ENCODE data around the gene SPNS3.

SPNS3 gene

GRCh38 chr17:4427505-4427904 is 6.2 kb upstream of the SPNS3 start:
- DNase-seq: no peak

GRCh38 chr17:4436381-4436780 is 2.6 kb downstream of the SPNS3 start:
- DNase-seq: no peak

- no peak for DNase-seq
Observed at GRCh38 chr17:4436846-4437245, 3.1 kb downstream of the SPNS3 start.

- no peak for DNase-seq
Observed at GRCh38 chr17:4438162-4438944, 4.6 kb downstream of the SPNS3 start.

- no peak for DNase-seq
Observed at GRCh38 chr17:4440021-4440420, 6.3 kb downstream of the SPNS3 start.

- peak; percentile 59 for DNase-seq
Observed at GRCh38 chr17:4440690-4441686, 7.2 kb downstream of the SPNS3 start.

- DNase-seq: no peak
Observed at GRCh38 chr17:4442582-4442981, 8.8 kb downstream of the SPNS3 start.

- no peak for DNase-seq
Observed at GRCh38 chr17:4443476-4443875, 9.7 kb downstream of the SPNS3 start.

GRCh38 chr17:4444782-4445473 is 11.2 kb downstream of the SPNS3 start:
- no peak for DNase-seq

- no peak for DNase-seq
Observed at GRCh38 chr17:4445731-4446130, 12.0 kb downstream of the SPNS3 start.

- DNase-seq: no peak
Observed at GRCh38 chr17:4446326-4447071, 12.8 kb downstream of the SPNS3 start.

GRCh38 chr17:4448197-4448980 is 14.6 kb downstream of the SPNS3 start:
- DNase-seq: no peak

GRCh38 chr17:4449736-4450135 is 16.0 kb downstream of the SPNS3 start:
- DNase-seq: no peak

GRCh38 chr17:4450710-4451316 is 17.1 kb downstream of the SPNS3 start:
- DNase-seq: no peak

- DNase-seq: no peak
Observed at GRCh38 chr17:4453812-4454591, 20.3 kb downstream of the SPNS3 start.

GRCh38 chr17:4460661-4461060 is 26.9 kb downstream of the SPNS3 start:
- no peak for DNase-seq

- DNase-seq: no peak
Observed at GRCh38 chr17:4463818-4464476, 30.2 kb downstream of the SPNS3 start.

- DNase-seq: no peak
Observed at GRCh38 chr17:4465786-4466185, 32.0 kb downstream of the SPNS3 start.

GRCh38 chr17:4467287-4467686 is 33.5 kb downstream of the SPNS3 start:
- DNase-seq: no peak

- no peak for DNase-seq
Observed at GRCh38 chr17:4469552-4469951, 35.8 kb downstream of the SPNS3 start.
